HCT116 (cell line): Measurements from ENCODE around the gene SLC5A6. TPM values are rescaled to one million over a fixed set of nuclear protein-coding genes. Genes with fewer than 3 reads are reported as not detected.

Experiments used
- ATAC-seq: fragments of 200-7000 bp; cut with Tn5 transposase; 2 replicates; pipeline ENCODE4 v1.9.1; 2020; ENCODE audit warnings: mild to moderate bottlenecking, moderate library complexity
- BruUV-seq: library from RNA; stranded (reverse); fragments of 400-500 nt; replicated peaks from 2 replicates; lab custom pipeline; 2021; lab: Mats Ljungman, UMichigan
- CTCF ChIA-PET: fragments of 300-600 bp; sonication (Branson Sonifier 250); formaldehyde crosslinking; loops from one replicate; lab custom pipeline; 2021; ENCODE audit warnings: antibody characterized with exemption; lab: Charles Lee
- POLR2A ChIA-PET: fragments of 300-600, 350-600 bp; sonication (Branson Sonifier 250); formaldehyde crosslinking; loops from one replicate; lab custom pipeline; 2021; ENCODE audit warnings: antibody characterized with exemption; lab: Charles Lee
- RAD21 ChIA-PET, 2 experiments: fragments of 300-600 bp; sonication (Branson Sonifier 250); formaldehyde crosslinking; loops; one replicate each; lab custom pipeline; 2023; ENCODE audit warnings: low total read pairs in 2 of 2; ENCODE audit not compliant: uncharacterized antibody in 2 of 2, unreplicated experiment in 2 of 2, low non-redundant PET in 1 of 2; lab: Charles Lee
- DNase-seq: peaks from one replicate; pipeline ENCODE4 v3.0.0-alpha.2; 2010; ENCODE audit warnings: low read depth, low spot score
- H2AFZ ChIP-seq: fragments of 200-600 bp; shearing (Covaris generic), sonication (generic); 2 replicates; pipeline ENCODE4 v1.6.1; 2017; ENCODE audit warnings: low read depth, mixed run types, mixed read lengths, antibody characterized with exemption, low read length; ENCODE audit not compliant: poor library complexity, severe bottlenecking
- H3K27ac ChIP-seq: 2 replicates; pipeline ENCODE4 v1.5.1; 2012; ENCODE audit warnings: low read depth, low read length
- H3K27me3 ChIP-seq: fragments of 200-600 bp; sonication (generic); 2 replicates; pipeline ENCODE4 v1.6.1; 2016; ENCODE audit warnings: mixed run types, low read length, mixed read lengths; ENCODE audit not compliant: insufficient read depth
- H3K36me3 ChIP-seq, 2 experiments: fragments of 200-500 bp in 1 of 2; fragments of 200-600 bp in 1 of 2; sonication (Bioruptor generic) in 1 of 2; sonication (generic) in 1 of 2; 2 replicates each; pipeline versions ENCODE4 v1.5.1 to v1.6.1; 2014 to 2016; ENCODE audit warnings: low read length in 2 of 2, inconsistent platforms in 1 of 2, mixed read lengths in 1 of 2, mixed run types in 1 of 2; ENCODE audit not compliant: insufficient read depth in 2 of 2, control insufficient read depth in 1 of 2
- H3K4me1 ChIP-seq, 2 experiments: fragments of 200-600 bp in 1 of 2; sonication (generic) in 1 of 2; 2 replicates each; pipeline versions ENCODE4 v1.5.1 to v1.6.1; 2012 to 2017; ENCODE audit warnings: low read length in 2 of 2, inconsistent platforms in 1 of 2, mild to moderate bottlenecking in 1 of 2, mixed read lengths in 1 of 2, mixed run types in 1 of 2, moderate library complexity in 1 of 2; ENCODE audit not compliant: insufficient read depth in 2 of 2, control insufficient read depth in 1 of 2
- H3K4me2 ChIP-seq: fragments of 200-600 bp; sonication (generic); 2 replicates; pipeline ENCODE4 v1.6.1; 2017; ENCODE audit warnings: mixed run types, low read length, mixed read lengths
- H3K4me3 ChIP-seq, 2 experiments: fragments of 200-600 bp in 1 of 2; sonication (generic) in 1 of 2; replicated peaks in 1 of 2; 2 replicates each; pipeline ENCODE4 v1.5.1; 2011 to 2016; ENCODE audit warnings: low read length in 2 of 2, control low read depth in 1 of 2, low read depth in 1 of 2, mild to moderate bottlenecking in 1 of 2, mixed read lengths in 1 of 2, mixed run types in 1 of 2
- H3K79me2 ChIP-seq: fragments of 200-600 bp; sonication (generic); 2 replicates; pipeline ENCODE4 v1.6.1; 2017; ENCODE audit warnings: mild to moderate bottlenecking, mixed run types, low read length, moderate library complexity, mixed read lengths; ENCODE audit not compliant: insufficient read depth
- H3K9ac ChIP-seq: fragments of 200-600 bp; sonication (generic); 2 replicates; pipeline ENCODE4 v1.6.1; 2016; ENCODE audit warnings: low read length, mixed read lengths
- H3K9me2 ChIP-seq: fragments of 200-600 bp; sonication (generic), shearing (Covaris generic); 2 replicates; pipeline ENCODE4 v1.6.1; 2017; ENCODE audit warnings: mixed run types, mild to moderate bottlenecking, moderate library complexity; ENCODE audit not compliant: insufficient read depth
- H3K9me3 ChIP-seq, 2 experiments: fragments of 200-500 bp in 1 of 2; fragments of 200-600 bp in 1 of 2; sonication (Bioruptor generic) in 1 of 2; sonication (generic) in 1 of 2; 2 replicates each; pipeline ENCODE4 v1.6.1; 2014 to 2017; ENCODE audit warnings: low read length in 2 of 2, mixed read lengths in 2 of 2, inconsistent platforms in 1 of 2, low read depth in 1 of 2, mild to moderate bottlenecking in 1 of 2, mixed run types in 1 of 2, moderate library complexity in 1 of 2; ENCODE audit not compliant: control insufficient read depth in 1 of 2, insufficient read depth in 1 of 2
- H4K20me1 ChIP-seq: fragments of 200-600 bp; sonication (generic), shearing (Covaris generic); 2 replicates; pipeline ENCODE4 v1.6.1; 2017; ENCODE audit warnings: mixed run types, mild to moderate bottlenecking, moderate library complexity; ENCODE audit not compliant: insufficient read depth
- ATF3 ChIP-seq: IDR thresholded peaks from 2 replicates; pipeline ENCODE4 v1.6.1; 2012
- CBX3 ChIP-seq: IDR thresholded peaks from 2 replicates; pipeline ENCODE4 v1.6.1; 2012; ENCODE audit warnings: low read depth
- CEBPB ChIP-seq: IDR thresholded peaks from 2 replicates; pipeline ENCODE4 v1.6.1; 2012; ENCODE audit warnings: low read depth
- ELF1 ChIP-seq: IDR thresholded peaks from 2 replicates; pipeline ENCODE4 v1.6.1; 2012; ENCODE audit warnings: low read depth, borderline replicate concordance
- POLR2AphosphoS5 ChIP-seq: IDR thresholded peaks from 2 replicates; pipeline ENCODE4 v1.6.1; 2011; ENCODE audit warnings: mild to moderate bottlenecking, low read depth, low read length, moderate library complexity
- REST ChIP-seq: IDR thresholded peaks from 2 replicates; pipeline ENCODE4 v1.6.1; 2012; ENCODE audit warnings: low read depth
- SIN3A ChIP-seq: IDR thresholded peaks from 2 replicates; pipeline ENCODE4 v1.6.1; 2012; ENCODE audit warnings: low read depth
- SRF ChIP-seq: IDR thresholded peaks from 2 replicates; pipeline ENCODE4 v1.6.1; 2012; ENCODE audit warnings: low read depth
- intact Hi-C: fragments of 100-400 bp; cut with micrococcal nuclease; formaldehyde crosslinking; loops from 2 replicates; pipeline ENCODE4 v1.10.0; 2022
- total RNA-seq: library from RNA; stranded (reverse); gene quantifications from one replicate; pipeline ENCODE4 v1.2.1, GENCODE V29; 2021; ENCODE audit not compliant: unreplicated experiment
- TF ChIP-seq, protein P1 (sequence below): IDR thresholded peaks from 2 replicates; pipeline ENCODE4 v1.6.1; 2012

Gene SLC5A6
- total RNA-seq, 1 experiment from 2014 or later = 55.4 TPM

GRCh38 chr2:27179344-27180000, 32.6 kb downstream of the SLC5A6 start:
- Histone ChIP-seq H2AFZ (no peak overlapping the region), H3K4me3 (no peak overlapping the region), H3K4me2 (no peak overlapping the region), H3K79me2 (no peaks in the 10 kb centered on the region), H3K27ac (no peak overlapping the region), H3K4me1 (no peaks in the 10 kb centered on the region), H3K9me2 (no peaks in the 10 kb centered on the region), H3K27me3 (peaks cover 9% of the 10 kb centered on the region; the same call in 1 of the 2 replicates), H4K20me1 (no peaks in the 10 kb centered on the region), H3K36me3 (no peaks in the 10 kb centered on the region), H3K9ac (no peak overlapping the region), H3K9me3 (no peaks in the 10 kb centered on the region)
- TF ChIP-seq SIN3A (no peak), CBX3 (no peak), CEBPB (no peak), SRF (no peak), ATF3 (no peak), ELF1 (no peak)
- TF ChIP-seq, protein P1, sequence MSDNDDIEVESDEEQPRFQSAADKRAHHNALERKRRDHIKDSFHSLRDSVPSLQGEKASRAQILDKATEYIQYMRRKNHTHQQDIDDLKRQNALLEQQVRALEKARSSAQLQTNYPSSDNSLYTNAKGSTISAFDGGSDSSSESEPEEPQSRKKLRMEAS = no peak
- ATAC-seq (no peak), DNase-seq (no peak)
- intact Hi-C loops = no loop called here
- ChIA-PET RAD21 (no interaction called here), CTCF (interaction anchor here (1.0 to 1.1 kb wide), 2 partner anchors 10 to 12 kb away, joined by 3 read pairs; no protein-coding TSS in a partner anchor), POLR2A (no interaction called here)
- no TSS peak for BruUV-seq

DNA sequence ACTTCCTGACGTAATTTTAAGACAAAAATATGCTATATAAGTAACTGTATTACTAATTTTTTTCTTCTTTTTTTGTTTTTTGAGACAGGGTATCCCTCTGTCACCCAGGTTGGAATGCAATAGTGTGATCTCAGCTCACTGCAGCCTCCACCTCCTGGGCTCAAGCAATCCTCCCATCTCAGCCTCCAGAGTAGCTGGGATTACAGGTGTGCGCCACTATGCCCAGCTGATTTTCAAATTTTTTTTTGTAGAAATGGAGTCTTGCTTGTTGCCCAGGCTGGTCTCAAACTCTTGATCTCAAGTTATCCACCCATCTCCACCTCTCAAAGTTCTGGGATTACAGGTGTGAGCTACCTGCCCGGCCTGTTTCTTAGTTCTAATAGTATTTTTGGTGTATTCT, 33.6 kb downstream of the SLC5A6 start:
- no peaks in the 10 kb centered on the region for H3K4me1 ChIP-seq
- TF ChIP-seq POLR2AphosphoS5 (no peak), REST (no peak)
- ATAC-seq (no peak), DNase-seq (no peak)
- H3K4me2 ChIP-seq = no peak overlapping the region
- no peak overlapping the region for H2AFZ ChIP-seq
- H4K20me1 ChIP-seq = no peaks in the 10 kb centered on the region
- intact Hi-C loops = no loop called here
- ChIA-PET RAD21 (no interaction called here), CTCF (no interaction called here), POLR2A (no interaction called here)
- BruUV-seq = no TSS peak
- no peaks in the 10 kb centered on the region for H3K79me2 ChIP-seq
- no peaks in the 10 kb centered on the region for H3K9me2 ChIP-seq
- H3K27ac ChIP-seq = no peak overlapping the region
- H3K27me3 ChIP-seq = peaks cover 16% of the 10 kb centered on the region; the same call in 1 of the 2 replicates
- no peaks in the 10 kb centered on the region for H3K9me3 ChIP-seq
- no peaks in the 10 kb centered on the region for H3K36me3 ChIP-seq
- no peak overlapping the region for H3K9ac ChIP-seq
- no peak overlapping the region for H3K4me3 ChIP-seq
